HG02884 (cell line): ENCODE measurements around the gene HNF1B.

Source experiments
- ATAC-seq: cut with Tn5 transposase; IDR thresholded peaks from one replicate; pipeline ENCODE4 v1.9.1; 2021; ENCODE audit warnings: mild to moderate bottlenecking, moderate library complexity; ENCODE audit not compliant: unreplicated experiment

HNF1B gene

GRCh38 chr17:37737081-37737480 is 7.8 kb downstream of the HNF1B start:
- ATAC-seq = no peak

- no peak for ATAC-seq
Measured at GRCh38 chr17:37736428-37736827, 8.4 kb downstream of the HNF1B start.

GRCh38 chr17:37735165-37735564 is 9.7 kb downstream of the HNF1B start:
- no peak for ATAC-seq

GRCh38 chr17:37732316-37732715 is 12.5 kb downstream of the HNF1B start:
- no peak for ATAC-seq

- no peak for ATAC-seq
Measured at GRCh38 chr17:37731056-37731455, 13.8 kb downstream of the HNF1B start.

- ATAC-seq = no peak
Measured at GRCh38 chr17:37729905-37730304, 15.0 kb downstream of the HNF1B start.

- no peak for ATAC-seq
Measured at GRCh38 chr17:37726891-37727675, 17.8 kb downstream of the HNF1B start.

- no peak for ATAC-seq
Measured at GRCh38 chr17:37726248-37726647, 18.6 kb downstream of the HNF1B start.

GRCh38 chr17:37725601-37726146 is 19.2 kb downstream of the HNF1B start:
- ATAC-seq = no peak

- ATAC-seq = no peak
Measured at GRCh38 chr17:37725021-37725595, 19.8 kb downstream of the HNF1B start.

- ATAC-seq = no peak
Measured at GRCh38 chr17:37720989-37721388, 23.9 kb downstream of the HNF1B start.

- ATAC-seq = no peak
Measured at GRCh38 chr17:37719866-37720265, 25.0 kb downstream of the HNF1B start.

- ATAC-seq = no peak
Measured at GRCh38 chr17:37718324-37719048, 26.4 kb downstream of the HNF1B start.

- ATAC-seq = no peak
Measured at GRCh38 chr17:37717627-37718323, 27.1 kb downstream of the HNF1B start.

- ATAC-seq = no peak
Measured at GRCh38 chr17:37714897-37715296, 30.0 kb downstream of the HNF1B start.

- ATAC-seq = no peak
Measured at GRCh38 chr17:37713624-37714023, 31.2 kb downstream of the HNF1B start.

- ATAC-seq = no peak
Measured at GRCh38 chr17:37713028-37713431, 31.8 kb downstream of the HNF1B start.

GRCh38 chr17:37711113-37711512 is 33.7 kb downstream of the HNF1B start:
- no peak for ATAC-seq

- no peak for ATAC-seq
Measured at GRCh38 chr17:37710344-37710886, 34.4 kb downstream of the HNF1B start.

GRCh38 chr17:37708616-37709212 is 36.1 kb downstream of the HNF1B start:
- ATAC-seq = no peak
